Measurements from ENCODE around the gene SFT2D2.

SFT2D2 gene

GRCh38 chr1:168271636-168272035 is 45.8 kb downstream of the SFT2D2 start:
- DNase-seq: no peak

- DNase-seq: no peak
Measured at GRCh38 chr1:168273575-168273974, 47.8 kb downstream of the SFT2D2 start.

- DNase-seq: no peak
Measured at GRCh38 chr1:168279253-168279652, 53.4 kb downstream of the SFT2D2 start.

- DNase-seq: no peak
Measured at GRCh38 chr1:168280296-168280927, 54.6 kb downstream of the SFT2D2 start, which contains the start of gene TBX19. Gene TBX19, plus strand, starts transcription at chr1:168280877. Its CDS starts 214 bp downstream, at chr1:168281091.

GRCh38 chr1:168281603-168282325 is 56.0 kb downstream of the SFT2D2 start:
- DNase-seq: no peak

GRCh38 chr1:168285521-168285790 is 59.7 kb downstream of the SFT2D2 start:
- DNase-seq: no peak

- no peak for DNase-seq
Measured at GRCh38 chr1:168285971-168286927, 60.4 kb downstream of the SFT2D2 start.

- no peak for DNase-seq
Measured at GRCh38 chr1:168287237-168287664, 61.4 kb downstream of the SFT2D2 start.

- no peak for DNase-seq
Measured at GRCh38 chr1:168288311-168289052, 62.7 kb downstream of the SFT2D2 start.

GRCh38 chr1:168291222-168291837 is 65.5 kb downstream of the SFT2D2 start:
- no peak for DNase-seq

GRCh38 chr1:168293356-168293755 is 67.6 kb downstream of the SFT2D2 start:
- DNase-seq: no peak

GRCh38 chr1:168295411-168296114 is 69.8 kb downstream of the SFT2D2 start:
- no peak for DNase-seq

GRCh38 chr1:168297019-168297730 is 71.4 kb downstream of the SFT2D2 start:
- no peak for DNase-seq

GRCh38 chr1:168298446-168298845 is 72.6 kb downstream of the SFT2D2 start:
- DNase-seq: no peak

- no peak for DNase-seq
Measured at GRCh38 chr1:168300626-168301025, 74.8 kb downstream of the SFT2D2 start.

GRCh38 chr1:168301664-168302320 is 76.0 kb downstream of the SFT2D2 start:
- DNase-seq: no peak
